NCI-H2227 (cell line): ENCODE data around the gene NADK2.
A peak's percentile ranks its signal among the peaks of the same experiment; 100 is the strongest.
"Not testable (repeated sequence)": the region's sequence is repeated elsewhere in the genome, so short reads cannot be mapped to it uniquely, and the experiment has no call there.

ENCODE experiments used
- DNase-seq: peaks from one replicate; lab custom pipeline; 2025; ENCODE audit not compliant: unreplicated experiment; lab: John Stamatoyannopoulos, UW

Gene NADK2

DNA sequence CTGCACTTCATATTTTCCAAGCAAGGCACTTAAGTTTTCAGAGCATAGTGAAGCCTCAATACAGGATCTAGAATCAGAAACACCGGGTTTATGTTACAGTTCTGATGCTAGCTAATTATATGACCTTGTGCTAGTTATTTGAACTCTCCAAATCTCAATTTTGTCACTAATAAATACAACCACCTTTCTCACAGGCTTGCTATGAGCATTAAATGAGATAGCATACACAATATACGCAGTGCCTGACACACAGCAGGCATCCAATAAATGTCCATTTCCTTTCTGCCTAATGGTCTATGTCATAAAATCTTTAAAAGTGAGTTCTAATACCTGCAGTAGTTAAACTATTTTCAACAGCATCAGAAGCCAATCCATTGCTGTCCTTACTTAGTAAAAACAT, 32.9 kb downstream of the NADK2 start:
- no peak for DNase-seq

- DNase-seq = no peak
Observed at GRCh38 chr5:36206913-36207312, 34.8 kb downstream of the NADK2 start.

DNA sequence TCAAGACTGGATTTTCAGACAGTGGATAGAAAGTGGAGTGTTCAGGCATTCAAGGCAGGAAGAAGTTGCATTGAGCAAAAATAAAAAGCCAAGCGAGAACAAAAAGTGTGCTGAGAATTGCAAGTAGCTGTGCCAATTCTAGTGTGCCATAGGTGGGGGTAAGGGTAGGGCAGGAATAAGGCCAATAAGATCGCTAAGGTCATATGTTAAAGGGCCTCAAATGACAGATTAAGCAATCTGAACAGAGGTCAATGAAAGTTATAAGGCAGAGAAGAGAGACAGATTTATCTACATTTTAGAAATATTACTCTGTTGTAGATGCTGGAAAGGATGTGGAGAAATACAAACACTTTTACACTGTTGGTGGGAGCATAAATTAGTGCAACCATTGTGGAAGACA, 36.4 kb downstream of the NADK2 start:
- DNase-seq = no peak

DNA sequence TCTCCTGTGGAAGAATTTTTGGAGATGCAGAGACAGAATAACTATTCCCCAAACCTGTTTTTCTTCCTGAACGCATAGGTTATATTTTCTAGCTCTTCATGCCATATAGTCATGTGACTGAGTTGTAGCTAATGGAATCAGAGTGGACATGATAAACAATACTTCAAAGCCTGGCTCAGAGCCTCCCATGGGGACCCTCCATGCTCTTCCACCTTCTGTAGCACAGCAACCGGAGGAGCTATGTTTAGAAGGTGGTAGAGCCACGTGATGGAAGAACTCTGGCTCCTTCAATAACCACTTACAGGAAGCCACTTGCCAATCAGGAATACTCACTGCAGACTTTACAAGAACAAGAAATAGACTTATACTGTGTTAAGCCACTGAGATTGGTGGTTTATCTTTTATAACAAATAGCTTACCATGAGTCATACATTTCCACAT, 39.2 kb downstream of the NADK2 start:
- no peak for DNase-seq

GRCh38 chr5:36200513-36200912, 41.2 kb downstream of the NADK2 start:
- DNase-seq = no peak

DNA sequence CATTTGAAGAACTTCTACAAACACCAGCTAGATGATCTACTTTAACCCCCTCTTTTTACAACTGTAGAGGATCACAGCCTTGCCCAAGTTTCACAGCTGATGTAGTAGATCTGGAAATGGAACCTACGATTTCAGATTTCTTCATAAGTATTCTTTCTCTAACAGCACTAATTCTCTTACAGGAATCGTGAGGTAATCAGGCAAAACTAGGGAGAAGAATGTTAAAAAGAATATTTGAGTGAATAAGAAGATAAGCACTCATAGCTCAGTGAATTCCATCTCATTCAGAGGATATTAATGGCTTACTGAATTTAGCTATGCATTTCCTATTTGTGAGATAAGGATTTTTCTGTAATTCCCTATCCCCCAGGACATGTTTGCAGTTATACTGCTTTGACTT, 42.1 kb downstream of the NADK2 start:
- no peak for DNase-seq

GRCh38 chr5:36198783-36199182, 42.9 kb downstream of the NADK2 start:
- DNase-seq = not testable (repeated sequence)

DNA sequence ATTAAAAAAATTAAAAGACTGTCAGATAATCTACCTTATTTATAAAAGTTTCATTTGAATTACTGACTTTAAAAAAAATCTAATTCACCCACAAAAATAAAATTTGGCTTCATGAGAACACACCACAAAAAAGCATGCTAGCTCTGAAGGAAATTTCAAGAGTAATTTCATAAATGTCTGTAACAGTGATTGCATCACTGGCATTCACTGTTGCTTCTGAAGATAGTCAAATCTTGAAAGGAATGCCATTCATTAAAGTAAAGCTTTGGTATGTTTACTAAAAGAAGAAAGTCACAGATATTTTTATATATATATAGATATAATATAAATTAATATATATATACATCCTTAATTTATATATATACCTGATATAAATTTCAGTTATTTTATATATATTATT, 43.4 kb downstream of the NADK2 start:
- DNase-seq = no peak

DNA sequence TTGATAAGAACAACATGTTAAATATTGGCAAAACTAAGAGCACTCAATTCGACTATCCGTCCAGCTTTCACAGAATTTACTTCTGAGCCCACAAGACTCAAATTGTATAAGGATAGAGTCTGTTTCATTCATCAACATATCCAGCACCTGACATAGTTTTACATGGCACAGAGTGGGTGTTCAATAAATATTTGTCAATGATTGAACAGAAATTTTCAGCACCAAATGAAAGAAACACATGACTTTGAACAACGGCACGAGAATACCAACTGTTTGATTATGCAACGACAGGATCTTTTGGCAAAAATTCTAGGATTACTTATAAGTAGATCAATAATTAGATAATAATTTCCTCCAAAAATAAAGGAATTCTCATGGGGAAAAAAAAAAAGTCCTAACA, 48.0 kb downstream of the NADK2 start:
- no peak for DNase-seq

- DNase-seq = not testable (repeated sequence)
Observed at GRCh38 chr5:36184408-36184807, 57.3 kb downstream of the NADK2 start.

- no peak for DNase-seq
Observed at GRCh38 chr5:36181774-36182173, 60.0 kb downstream of the NADK2 start.

DNA sequence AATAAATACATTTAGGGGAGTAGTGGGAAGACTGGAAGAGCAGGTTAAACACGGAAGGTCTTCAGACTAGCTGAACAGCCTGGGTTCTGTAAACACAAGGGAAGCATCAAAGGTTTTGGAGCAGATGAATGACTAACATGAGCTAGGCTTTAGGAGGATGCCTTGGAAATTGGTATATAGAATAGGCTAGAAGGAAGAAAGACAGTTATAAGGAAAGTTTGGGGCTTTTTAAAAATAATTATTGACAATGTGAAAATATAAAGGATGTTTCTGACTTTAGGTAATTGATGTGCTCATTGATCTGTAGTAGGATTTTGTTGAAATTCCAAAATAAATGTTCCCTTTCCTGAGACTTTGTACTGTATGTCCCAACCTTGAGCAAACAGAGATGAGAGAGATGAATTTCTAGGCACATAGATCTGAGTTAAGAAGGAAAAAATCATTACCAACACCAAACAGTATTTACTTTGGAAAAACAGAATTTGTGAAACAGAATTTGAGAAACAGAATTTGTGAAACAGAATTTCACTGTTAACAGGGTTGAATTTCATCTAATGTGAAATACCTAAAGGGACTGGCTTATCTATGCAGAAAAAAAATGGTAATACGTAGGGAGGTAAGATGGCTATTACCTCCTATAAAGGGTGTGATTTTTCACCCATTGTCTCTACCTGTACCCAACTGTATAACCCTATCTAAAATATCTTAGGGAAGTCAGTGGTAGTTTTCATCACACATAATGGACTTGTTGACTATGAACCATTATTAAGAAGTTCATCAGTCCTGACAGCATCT, 61.0 kb downstream of the NADK2 start:
- DNase-seq = no peak

DNA sequence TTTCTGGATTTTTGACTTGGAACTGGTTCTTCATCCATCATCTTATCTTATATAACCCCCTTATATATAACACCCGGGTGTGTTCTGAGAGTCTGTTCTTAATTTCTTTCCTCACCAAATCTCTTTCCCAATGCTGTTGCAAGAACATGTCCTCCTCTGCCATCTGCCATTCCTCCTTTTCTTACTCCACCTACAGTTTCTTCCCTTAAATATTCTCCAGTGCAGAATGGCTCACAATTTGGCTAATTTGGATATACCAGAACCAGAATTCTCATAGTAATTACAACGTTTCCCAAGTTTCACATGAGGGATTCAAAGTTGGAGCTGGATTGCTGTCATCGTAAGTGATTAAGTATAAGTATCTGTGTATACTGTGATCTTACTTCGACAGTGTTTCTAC, 61.8 kb downstream of the NADK2 start:
- DNase-seq = no peak

DNA sequence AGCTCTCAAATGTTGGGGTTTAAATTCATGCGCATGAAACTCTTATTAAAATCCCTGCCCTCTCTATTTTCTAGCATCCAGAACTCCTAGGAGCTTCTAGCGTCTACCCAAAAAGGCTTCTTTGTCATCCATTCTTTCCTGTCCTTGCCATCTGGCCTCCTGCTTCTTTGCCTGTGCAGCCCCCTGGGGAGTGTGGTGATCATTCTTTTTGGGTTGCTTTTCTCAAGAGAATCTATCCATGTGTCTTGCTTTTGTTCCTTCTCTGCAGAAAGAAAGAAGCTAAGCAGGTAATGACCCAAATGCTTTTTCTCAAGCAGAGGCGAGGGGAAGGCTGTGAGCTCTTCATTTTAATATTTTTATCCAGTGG, 63.2 kb downstream of the NADK2 start:
- no peak for DNase-seq

DNA sequence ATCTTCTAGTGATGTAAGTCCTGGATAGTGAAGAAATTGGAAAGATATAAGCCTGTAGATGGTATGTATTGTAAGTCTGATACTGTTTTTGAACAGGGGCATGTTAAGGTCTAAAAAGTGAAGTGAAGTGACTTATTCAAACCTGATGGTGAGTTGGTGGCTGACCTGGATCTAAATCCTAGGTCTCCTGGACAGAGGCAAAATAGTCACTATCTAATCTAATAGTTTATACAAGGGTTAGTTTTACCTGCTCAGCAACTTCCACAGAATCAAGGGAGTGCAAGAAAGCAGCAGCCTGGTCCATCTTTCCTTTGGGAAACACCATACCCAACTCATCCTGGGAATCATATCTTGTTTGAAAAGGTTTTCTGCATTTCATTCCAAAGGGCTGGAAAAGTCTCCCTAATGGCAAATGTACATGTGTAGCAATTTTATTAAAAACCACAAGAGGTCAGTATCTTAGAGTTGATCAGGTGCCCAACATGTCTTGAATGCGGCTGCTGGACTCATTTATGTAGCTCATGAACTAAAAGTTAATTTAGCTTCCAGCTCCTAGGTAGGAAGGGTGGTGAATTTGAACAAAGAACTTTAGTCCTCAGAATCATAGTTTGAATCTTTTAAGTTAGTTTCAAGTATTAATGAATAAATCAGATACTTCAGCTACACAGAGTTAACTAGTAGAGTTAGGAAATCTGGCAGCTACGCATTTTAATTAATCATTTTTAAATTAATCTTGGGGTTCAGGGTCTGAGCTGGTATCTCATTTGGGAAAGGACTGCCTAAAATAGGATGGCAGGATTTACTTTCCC, 63.8 kb downstream of the NADK2 start:
- peak; percentile 33 for DNase-seq

DNA sequence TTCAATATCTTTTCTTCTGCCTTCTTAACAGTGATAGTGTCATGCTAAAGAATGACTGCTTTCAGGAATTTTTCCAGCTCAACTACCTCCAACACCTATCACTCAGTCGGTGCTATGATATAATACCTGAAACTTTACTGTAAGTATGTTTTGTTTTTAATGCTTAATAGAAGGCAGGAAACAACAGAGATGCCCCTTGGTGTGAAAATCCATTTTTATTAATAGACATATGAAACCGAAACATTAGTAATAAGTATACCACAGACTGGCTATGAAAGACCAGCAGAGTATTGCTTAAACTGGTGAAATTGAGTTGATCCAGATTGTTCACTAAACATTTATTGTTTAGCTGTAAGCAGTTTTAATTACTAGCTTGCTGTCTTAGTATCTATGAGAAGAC, 64.6 kb downstream of the NADK2 start:
- no peak for DNase-seq

GRCh38 chr5:36175043-36175442, 66.7 kb downstream of the NADK2 start:
- DNase-seq = no peak

DNA sequence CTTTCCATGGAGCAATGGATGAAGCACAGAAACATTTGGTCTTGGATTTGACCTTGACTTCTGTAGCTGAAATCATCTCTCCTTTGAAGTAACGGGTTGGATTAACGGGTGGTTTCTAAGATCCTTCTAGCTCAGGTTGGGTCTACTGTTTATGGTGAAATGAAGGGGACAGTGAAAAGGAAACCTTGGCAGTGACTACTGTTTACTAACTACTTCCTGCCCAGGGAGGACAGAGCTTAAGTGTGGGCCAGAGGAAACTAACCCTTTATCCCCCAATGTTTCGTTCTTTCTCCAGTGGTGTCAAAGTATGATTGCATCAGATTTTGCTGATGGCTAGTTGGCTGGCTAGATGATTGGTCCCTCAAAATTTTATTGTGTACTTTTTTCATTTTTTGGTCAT, 67.6 kb downstream of the NADK2 start:
- DNase-seq = no peak

DNA sequence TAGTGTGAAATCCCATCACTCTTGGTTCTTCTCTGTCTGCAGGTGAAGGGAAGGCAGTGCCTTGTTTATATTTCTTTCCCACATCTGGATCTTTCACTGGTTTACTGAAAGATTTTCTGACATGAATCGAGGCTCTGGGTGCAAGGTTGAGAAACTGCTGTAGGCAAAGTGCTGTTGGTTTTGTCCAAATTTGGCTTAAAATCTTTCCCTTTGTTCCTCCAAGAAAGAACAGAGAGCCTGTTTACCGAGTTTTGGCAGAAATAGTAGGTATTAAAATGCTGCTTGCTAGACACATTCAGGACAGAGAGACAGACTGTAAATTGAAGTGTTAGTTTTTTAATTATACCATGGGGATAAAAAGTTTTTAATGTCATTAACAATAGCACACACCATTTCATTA, 68.3 kb downstream of the NADK2 start:
- no peak for DNase-seq

GRCh38 chr5:36172599-36172998, 69.1 kb downstream of the NADK2 start:
- DNase-seq = no peak

GRCh38 chr5:36170832-36171424, 70.8 kb downstream of the NADK2 start:
- no peak for DNase-seq

DNA sequence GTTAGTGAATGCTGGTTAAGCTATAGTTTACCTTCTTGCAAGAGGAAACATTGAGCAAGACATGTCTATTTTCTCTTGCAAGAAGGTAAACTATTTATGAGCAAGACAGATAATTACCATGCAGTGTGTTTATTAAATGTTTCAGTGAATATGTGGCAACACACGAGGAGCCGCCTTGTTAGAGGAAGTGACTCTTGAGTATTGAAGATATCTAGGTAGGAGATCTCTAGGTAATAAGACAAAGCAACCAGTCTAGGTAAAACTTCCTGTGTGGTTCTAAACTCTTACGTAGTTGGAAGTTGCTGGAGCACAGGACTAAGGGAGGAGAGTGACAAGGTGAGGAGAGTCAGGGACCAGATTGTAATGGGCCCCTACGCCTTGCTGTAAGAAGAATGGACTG, 73.0 kb downstream of the NADK2 start:
- no peak for DNase-seq
